ENCODE results near the gene LRP1B.

GRCh38 chr2:141767691-141768090 lies 363.1 kb downstream of the LRP1B start:
- TF ChIP-seq CTCF (IDR thresholded peaks at IDR 0.05 in 4 of 5, conservative IDR thresholded peaks at IDR 0.05 in 1 of 5) (no peak), POLR2A (IDR thresholded peaks at IDR 0.05) (no peak)
